NCI-H446 (cell line): Measurements from ENCODE around the gene OTOA.
A peak's percentile ranks its signal among the peaks of the same experiment; 100 is the strongest.
"Not testable (repeated sequence)": the region's sequence is repeated elsewhere in the genome, so short reads cannot be mapped to it uniquely, and the experiment has no call there.

Experiments used
- DNase-seq, 2 experiments: peaks; one replicate each; lab custom pipeline; 2025; lab: John Stamatoyannopoulos, UW

OTOA gene

GRCh38 chr16:21674456-21674855, 10.7 kb downstream of the OTOA start:
- DNase-seq = not testable (repeated sequence)

DNA sequence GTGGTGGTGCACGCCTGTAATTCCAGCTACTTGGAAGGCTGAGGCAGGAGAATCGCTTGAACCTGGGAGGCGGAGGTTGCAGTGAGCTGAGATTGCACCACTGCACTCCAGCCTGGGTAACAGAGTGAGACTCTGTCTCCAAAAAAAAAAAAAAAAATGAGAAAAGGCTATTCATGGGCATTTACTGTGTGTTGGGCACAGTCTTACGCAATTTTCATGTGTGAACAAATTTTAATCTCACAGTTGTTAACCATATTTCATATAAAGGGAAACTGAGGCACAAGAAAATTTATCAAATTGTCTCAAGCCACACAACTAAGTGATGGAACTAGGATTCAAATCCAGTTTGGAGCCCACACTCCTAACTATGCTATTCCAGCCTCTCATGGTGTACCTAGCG, 16.9 kb downstream of the OTOA start:
- not testable (repeated sequence) for DNase-seq

- DNase-seq = no peak
Measured at GRCh38 chr16:21683184-21683583, 19.4 kb downstream of the OTOA start.

DNA sequence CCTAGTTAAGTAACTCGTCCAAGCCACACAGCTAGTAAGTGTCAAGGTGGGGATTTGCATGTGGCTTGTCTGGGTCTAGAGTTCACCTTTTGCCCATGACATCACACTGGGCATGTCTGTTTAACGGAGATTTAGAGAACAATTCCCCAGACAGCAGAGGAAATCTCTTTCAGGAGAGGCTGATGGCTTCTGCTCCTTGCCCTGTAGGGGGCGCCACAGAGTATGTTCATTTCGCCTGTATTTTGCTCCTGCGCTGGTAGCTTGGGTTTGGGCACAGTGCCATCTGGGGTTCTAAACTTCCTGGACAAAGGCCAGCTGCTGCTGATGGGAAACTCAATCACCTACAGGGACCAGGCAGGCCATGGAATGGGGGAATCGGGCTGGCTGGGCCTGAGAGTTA, 20.4 kb downstream of the OTOA start:
- DNase-seq = peak in 1 of 2 experiments; percentile 25

DNA sequence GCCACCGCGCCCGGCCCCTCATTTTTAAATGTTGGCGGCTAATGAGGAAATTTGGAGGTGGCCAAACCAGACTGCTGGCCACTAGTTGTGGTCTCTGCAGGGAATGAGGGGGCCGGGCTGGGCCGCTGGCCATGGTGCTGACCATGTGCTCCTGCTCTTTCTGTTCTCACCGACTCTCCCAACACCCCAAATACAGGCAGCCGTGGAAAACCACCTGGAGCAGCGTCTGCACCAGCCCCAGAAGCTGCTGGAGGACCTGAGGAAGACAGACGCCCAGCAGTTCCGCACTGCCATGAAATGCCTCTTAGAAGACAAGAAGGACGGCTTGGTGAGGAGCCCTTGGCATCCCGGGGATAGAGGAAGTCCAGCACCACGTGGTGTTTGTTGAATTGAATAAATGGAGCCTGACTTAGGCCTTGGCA, 21.3 kb downstream of the OTOA start:
- no peak for DNase-seq

DNA sequence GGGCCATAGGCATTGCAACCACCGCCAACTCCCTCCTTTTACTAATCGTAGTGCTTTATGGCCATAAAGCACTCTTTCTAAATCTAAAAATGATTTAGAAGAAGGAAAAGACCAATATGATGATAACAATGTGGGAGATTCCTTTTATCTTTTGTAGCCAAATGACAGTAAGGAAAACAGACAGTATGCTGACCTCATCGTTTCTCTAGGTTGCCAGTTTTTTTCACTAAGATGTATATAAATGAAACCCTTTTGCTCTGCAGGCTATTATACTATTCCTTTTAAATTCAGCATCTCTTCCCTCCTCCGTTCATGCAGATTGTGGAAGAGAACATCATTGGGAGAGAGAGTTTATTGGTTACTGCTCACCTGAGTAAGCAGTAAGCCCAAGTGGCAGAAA, 25.3 kb downstream of the OTOA start:
- no peak for DNase-seq

- not testable (repeated sequence) for DNase-seq
Measured at GRCh38 chr16:21690967-21691366, 27.2 kb downstream of the OTOA start.

- DNase-seq = no peak
Measured at GRCh38 chr16:21694609-21695008, 30.8 kb downstream of the OTOA start.

- DNase-seq = no peak
Measured at GRCh38 chr16:21697032-21697431, 33.3 kb downstream of the OTOA start.

DNA sequence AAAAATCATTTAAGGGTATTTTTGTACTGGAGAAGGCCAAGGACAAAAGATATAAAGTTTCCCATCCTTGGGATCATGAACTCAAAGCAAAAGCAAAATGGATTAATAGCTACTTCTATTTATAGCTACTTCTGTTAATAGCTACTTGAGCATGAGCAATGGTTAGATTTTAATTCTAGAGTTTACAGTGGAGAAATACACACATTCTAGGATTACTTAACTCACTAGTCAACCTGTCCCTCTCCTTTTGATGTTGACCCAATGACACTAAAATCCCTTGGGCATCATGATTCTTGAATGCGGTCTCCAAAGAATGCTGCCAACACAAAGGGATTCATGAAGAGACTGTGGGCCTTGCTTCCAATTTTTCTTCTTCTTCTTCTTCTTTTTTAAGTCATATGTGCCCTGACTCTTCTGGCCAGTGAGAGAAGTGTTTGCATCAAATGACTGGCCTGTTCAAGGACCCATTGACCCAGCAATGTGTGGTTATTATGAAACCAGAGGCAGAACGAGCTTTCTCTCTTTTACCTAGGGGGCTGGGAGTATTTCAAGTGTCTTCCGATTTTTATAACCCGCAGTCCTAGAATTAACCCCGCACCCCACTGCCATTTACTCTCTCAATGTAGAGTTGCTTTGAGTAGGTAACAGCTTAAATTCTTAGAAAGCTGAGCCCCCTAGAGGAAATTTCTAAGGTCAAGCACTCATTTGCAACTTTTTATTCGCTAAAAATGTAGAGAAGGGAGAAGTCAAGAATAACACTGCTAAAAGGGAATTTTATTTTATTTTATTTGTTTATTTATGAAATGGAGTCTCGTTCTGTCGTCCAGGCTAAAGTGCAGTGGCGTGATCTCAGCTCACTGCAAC, 34.6 kb downstream of the OTOA start:
- no peak for DNase-seq

DNA sequence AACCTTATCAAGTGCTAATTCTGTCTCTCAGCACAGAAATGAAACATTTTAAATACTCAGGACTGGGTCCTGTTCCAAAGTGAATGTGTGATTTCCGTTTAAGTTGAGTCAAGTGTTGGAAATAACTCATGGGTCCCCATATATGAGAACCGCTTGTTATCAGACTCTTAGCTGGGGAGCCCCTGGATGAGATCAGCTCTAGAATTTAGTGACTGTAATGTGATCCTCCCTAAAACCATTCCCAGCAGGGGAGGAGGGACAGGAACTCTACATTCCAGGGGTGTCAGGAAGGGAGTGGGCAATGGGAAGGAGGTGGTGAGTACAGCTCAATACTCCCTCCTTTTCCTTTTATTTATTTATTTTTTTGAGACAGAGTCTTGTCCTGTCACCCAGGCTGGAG, 37.5 kb downstream of the OTOA start:
- DNase-seq = no peak

- DNase-seq = no peak
Measured at GRCh38 chr16:21702276-21702675, 38.5 kb downstream of the OTOA start.

DNA sequence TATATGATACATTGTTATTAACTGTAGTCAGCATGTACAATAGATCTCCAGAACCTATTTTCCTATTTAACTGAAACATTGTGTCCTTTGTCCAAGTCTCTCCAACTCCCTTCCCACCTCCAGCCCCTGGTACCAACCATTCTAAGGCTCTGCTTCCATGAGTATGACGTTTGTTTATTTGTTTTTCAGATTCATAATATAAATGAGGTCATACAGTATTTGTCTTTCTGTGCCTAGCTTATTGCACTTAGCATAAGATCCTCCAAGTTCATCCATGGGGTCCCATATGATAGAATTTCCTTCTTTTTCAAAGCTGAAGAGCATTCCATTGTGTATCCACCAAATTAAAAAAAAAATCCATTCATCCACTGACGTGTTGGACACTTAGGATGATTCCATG, 39.4 kb downstream of the OTOA start:
- no peak for DNase-seq

GRCh38 chr16:21703589-21704174, 39.9 kb downstream of the OTOA start:
- DNase-seq = no peak

- DNase-seq = no peak
Measured at GRCh38 chr16:21704266-21704665, 40.5 kb downstream of the OTOA start.

DNA sequence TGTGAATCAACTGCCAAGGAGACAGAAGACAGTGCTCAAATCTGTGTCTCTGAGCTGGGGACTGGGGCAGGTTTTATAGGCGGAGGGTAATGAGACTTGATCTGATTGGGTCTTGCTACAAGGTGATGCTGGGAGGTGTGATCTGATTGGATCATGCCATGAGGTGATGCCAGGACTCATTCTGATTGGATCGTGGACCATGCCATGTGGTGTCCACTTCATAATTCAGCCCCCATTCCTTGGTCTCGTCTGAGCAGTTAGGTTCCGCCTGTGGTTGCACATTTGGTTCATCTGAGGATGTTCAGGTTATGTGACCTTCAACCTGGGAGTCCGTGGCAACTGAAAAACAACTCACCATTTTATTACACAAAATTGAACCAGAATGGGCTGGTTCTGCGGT, 41.0 kb downstream of the OTOA start:
- no peak for DNase-seq

- DNase-seq = peak; percentile 13 to 62
Measured at GRCh38 chr16:21708533-21709115, 44.9 kb downstream of the OTOA start.

DNA sequence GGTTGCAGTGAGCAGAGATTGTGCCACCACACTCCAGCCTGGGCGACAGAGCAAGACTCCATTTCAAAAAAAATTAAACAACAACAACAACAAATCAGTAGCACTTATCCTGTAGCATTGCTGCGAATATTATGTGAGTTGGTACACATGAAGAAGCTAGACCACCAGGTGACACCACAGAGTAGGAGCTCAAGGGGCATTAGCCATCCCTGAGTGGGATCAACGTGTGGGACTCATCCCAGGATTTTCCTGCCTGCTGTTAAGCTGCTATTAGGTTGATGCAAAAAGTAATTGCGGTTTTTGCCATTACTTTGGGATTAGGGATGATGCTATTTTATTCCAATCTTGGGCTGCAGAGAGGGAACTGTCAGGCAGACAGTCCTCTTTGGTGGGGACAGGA, 47.2 kb downstream of the OTOA start:
- DNase-seq = no peak

- DNase-seq = no peak
Measured at GRCh38 chr16:21713549-21714368, 50.0 kb downstream of the OTOA start.

DNA sequence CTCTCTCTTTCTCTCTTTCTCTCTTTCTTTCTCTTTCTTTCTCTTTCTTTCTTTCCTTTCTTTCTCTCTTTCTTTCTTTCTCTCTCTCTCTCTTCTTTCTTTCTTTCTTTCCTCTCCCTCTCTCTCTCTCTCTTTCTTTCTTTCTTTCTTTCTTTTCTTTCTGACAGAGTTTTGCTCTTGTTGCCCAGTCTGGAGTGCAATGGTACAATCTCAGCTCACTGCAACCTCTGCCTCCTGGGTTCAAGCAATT, 50.5 kb downstream of the OTOA start:
- not testable (repeated sequence) for DNase-seq

DNA sequence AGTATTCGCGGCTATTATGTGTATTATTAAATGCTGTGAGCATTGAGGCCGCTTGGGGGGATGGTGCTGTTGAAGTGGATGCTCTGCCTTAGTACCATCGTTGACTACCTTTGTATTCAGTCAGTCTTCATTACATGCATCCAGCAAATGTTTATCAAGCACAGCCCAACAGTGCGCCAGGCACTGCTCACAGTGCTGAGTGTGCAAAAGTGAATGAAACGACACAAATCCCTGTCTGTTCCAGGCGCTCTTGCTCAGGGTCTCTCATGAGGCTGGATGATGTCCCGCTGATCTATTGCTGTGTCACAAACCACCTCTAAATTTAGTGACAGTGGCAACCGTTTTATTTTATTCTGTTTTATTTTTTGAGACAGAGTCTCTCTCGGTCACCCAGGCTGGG, 53.8 kb downstream of the OTOA start:
- DNase-seq = no peak

DNA sequence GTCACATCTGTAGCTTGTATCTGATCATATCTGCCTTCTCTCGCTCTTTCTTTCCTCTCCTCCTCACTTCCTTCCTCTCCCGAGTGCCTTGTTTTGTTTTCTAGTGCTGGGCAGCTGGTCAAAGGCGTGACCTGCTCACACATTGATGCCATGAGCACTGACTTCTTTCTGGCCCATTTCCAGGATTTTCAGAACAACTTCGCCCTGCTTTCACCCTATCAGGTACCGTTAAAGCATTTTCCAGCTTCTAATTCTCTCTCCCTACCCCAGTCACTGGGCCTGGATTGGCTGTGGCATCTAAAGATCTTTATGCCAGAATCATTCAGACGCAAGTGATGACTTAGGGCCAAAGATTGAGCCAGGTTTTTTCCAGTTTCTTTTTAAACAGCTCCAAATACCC, 55.5 kb downstream of the OTOA start:
- DNase-seq = no peak

GRCh38 chr16:21720533-21720932, 56.8 kb downstream of the OTOA start:
- no peak for DNase-seq
